GM18502 (cell line): Measurements from ENCODE around the gene P2RY2.

Source experiments
- ATAC-seq: cut with Tn5 transposase; IDR thresholded peaks from one replicate; pipeline ENCODE4 v1.9.1; 2021; ENCODE audit warnings: mild to moderate bottlenecking; ENCODE audit not compliant: unreplicated experiment, poor library complexity

The P2RY2 gene

DNA sequence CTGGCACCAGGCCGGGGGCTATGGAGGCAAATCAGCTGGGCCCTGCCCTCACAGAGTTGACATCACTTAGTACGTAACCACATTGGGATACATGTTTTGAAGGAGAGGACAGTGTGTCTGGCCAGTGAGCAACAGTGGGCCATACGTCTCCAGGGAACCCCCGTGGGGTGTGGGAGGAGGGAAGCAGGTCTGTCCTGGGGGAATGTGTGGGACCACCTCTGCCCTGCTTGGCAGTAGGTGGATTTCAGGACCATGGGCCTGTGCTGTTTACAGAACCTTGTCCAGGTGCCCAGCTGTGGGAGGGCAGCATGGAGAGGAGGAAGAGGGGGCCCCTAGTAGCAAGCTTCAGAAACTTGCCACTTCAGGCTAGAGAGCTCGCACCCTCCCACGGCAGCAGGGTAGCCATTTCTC is 21.0 kb downstream of the P2RY2 start:
- no peak for ATAC-seq

DNA sequence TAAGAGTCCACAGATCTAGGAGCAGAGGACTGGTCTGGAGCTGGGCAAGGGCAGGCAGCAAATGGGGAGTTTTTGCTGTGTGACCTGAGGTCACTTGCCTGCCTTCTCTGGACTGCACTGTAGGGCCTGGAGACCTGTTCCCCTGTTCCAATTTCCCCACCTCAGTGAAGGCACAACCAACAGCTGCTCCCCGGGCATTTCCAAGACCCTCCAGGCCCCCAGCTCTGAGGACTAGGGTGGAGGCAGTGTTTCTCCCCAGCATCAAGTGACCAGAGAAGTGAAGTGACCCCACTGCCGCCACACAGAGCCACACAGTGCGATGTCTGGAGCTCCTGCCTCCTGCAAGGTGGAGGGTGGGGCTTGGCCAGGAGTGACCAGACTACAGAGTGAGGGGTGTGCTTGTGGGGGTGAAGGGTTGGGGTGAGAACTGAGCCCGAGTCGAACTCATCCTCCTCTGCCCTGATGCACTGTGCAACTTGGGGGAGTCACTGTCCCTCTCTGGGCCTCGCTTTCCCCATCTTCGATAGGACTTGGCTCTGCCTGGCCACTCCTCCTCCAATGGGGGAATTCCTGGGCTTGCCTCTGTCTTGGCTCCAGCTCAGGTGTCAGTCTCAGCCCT is 21.6 kb downstream of the P2RY2 start:
- no peak for ATAC-seq

DNA sequence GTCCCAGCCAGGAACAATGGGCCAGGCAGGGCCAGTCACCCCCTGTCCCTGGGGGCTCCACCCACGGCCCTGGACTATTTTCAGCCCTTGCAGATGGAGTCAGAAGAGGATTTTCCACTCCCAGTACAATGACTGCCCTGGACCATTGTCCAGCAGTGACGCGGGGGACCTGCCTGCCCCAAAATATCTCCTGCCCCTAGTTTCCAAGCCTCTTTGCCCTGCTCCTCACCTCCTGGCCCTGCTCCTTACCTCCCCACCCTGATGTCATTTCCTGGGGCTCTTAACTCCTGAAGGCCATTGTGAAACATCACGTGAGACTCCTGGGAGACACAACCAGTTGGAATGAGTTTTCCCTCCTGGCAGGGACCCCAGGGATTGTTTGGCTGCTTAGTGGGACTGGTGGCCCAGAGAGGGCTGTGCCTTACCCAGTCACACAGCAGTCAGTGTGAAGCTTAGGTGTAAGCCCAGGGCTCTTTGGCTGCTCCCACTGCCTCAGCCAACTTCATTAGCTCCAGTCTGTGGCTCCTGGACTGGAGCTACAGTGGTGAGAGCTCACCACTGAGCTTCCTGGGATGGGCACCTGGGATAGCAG is 22.2 kb downstream of the P2RY2 start:
- ATAC-seq, result no peak

DNA sequence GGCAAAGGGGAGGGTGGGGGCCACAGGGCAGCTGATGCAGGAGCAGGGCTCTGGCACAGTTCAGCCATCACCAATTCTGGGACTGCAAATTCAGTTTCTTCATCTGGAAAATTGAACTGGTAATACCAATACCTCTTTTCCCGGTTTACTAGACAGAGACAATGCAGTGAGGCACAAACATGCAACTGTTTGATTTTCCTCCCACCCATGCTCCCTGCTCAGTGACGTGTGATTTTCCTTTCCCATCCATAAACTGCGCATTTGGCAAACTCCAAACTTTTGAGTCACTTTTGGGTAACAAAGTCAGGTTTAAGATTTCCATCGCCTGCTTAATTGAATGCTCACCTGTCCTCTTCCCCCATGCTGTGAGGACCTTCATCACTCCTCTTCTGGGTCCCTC is 23.2 kb downstream of the P2RY2 start:
- ATAC-seq, result no peak

DNA sequence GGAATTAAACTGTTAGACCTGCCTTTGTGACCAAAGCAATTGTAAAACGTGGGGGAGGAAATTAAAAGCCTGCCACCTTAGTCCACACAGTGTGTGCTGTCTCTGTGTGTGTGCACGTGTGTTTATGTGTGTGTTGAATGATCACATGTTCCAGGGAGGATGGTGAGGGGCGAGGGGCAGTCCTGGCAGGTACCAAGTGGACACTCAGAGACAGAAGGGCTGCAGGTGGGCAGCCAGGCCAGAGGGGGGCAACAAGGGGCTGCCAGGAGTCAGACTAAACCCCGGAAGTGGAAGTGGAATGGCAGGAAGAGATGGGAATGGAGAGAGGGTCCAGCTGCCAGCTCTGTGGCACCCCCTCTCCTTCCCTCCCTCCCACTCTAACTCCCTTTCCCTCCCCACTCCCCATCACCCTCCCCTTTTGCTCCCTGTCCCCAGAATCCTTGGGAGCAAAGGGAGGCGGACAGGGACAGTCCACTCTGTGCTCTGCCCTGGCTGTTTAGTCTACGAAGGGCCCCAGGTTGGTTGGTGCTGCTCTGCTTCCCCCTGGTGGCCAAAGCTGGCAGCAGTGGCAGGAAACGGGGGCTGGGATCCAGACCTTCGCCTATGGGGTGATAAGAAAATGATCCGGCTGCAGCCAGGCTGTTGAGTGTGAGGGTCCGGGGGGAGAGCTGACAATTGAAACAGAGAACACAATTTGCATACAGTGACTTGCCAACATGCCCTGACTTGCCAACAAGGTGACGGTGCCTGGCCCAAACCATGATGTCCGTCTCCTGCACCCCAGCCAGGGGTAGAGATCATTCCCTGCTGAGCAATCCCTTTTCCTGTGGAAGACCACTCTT is 24.4 kb downstream of the P2RY2 start:
- ATAC-seq, result no peak

DNA sequence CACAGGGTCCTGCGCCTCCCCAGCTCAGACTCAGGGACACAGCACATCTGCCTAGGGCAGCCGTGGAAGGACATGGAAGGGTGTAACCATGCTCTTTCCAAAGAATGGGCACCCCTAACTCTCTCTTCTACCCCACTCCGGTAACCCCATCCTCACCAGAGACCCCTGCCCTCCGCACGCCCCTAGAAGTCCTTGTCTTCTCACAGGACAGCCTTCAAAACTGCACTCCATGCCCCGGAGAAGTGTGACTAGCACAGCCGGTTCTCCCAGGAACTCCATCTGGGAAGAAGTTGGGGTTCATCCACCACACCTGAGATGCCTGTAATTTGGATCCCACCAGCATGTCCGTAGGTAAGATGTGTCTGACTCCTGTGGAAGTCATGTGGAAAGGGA is 25.0 kb downstream of the P2RY2 start:
- no peak for ATAC-seq

DNA sequence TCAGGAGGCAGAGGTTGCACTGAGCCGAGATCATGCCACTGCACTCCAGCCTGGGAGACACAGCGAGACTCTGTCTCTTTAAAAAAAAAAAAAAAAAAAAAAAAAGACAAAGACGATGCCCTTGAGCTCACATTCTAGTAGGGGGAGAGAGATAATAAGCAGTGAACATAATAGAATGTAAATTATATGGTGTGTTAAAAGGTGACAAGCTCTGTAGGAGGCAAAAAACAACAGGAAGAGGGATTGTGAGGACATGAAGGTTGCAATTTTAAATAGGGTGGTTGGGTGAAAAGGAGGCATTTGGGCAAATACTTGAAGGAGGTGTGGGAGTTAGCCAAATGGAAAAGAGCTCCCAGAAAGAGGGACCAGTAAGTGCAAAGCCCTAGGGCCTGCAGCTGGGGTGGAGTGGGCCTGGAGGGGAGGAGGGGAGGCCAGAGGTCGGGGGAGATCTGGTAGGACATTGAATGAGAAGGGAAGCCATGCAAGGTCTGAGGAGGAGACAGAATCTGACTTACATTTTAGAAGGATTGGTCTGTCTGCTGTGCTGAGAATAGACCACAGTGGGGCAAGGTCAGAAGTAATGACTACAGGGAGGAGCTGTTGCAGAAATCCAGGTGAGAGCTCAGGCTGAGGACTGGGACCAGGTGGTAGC is 26.6 kb downstream of the P2RY2 start:
- no peak for ATAC-seq

DNA sequence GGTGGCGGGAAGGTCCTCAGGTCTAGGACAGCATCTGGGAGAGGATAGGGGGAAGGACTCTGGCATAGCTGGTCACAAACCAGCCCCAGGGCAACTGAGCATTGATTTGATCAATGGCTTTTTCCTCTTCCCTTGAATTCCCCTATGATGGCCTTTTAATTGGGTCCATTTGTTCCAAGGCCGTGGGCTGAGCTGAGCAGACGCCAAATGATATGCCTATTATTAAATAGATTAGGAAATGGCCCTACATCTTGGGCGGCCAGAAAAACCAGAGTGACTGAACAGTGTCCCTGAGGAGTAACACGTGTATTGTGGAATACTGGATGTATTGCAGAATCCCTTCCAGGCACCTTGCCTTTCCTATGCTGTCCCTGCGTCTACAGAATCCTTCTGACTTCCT is 27.4 kb downstream of the P2RY2 start:
- no peak for ATAC-seq

DNA sequence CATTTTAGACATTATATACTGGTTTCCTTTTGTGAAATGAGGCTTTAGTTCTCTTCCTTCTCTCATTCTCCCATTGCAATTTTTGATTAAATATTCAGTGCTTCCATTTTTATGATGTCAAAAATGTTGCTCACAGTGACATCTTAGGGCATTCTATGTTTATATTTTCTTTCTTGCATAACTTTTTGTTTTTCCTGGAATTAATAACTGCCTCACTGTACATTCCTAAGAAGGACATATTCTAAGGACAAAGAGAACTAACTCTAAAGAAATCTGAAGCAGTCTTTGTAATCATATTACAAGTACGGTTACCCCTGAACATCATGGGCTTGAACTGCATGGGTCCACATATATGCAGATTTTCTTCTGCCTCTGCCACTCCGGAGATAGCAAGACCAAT is 28.2 kb downstream of the P2RY2 start:
- no peak for ATAC-seq

DNA sequence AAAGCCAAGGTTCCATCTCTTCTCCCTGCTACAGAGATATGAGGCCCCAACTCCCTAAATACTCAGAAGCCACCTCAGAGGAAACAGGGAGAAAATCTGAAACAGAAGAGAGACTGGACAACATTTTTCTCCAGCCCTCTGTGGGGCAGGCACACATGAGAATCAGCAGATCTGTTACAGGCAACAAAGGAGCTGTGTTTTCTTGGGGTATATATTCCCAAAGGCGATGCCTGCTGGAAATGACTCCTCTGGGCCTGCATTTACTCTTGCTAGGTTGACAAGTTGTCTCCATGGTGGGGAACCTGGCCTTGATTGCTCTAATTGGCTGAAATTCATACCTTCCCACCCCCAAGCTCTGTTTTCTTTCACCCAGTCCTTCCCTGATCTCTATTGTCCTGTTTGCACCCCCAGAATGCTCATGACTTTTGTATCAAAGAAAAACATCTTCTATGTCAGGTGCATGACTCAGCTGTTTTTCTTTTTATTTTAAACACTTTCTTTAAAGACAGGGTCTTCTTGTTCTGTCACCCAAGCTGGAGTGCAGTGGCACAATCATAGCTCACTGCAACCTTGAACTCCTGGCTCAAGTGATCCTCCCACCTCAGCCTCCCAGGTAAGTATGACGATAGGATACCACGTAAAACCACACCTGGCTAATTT is 30.6 kb downstream of the P2RY2 start:
- ATAC-seq, result no peak

DNA sequence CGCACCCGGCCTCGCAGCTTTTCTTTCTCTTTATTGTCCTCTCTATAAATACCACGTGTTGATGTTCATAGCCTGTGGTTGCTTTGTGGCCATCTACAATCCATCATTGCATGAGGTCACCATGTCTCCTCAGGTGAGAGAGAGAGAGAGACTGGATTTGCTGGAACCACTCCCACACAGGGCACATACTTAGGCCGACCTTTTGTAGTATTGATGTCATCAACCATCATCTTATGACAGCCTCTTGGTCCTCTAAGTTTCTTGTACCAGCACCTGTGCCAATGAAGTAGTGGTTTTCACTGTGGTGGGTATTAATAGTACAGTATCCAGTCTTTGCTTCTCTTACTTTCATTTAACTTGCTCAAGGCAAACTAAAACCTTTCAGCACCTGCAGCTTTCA is 31.2 kb downstream of the P2RY2 start:
- ATAC-seq, result no peak

DNA sequence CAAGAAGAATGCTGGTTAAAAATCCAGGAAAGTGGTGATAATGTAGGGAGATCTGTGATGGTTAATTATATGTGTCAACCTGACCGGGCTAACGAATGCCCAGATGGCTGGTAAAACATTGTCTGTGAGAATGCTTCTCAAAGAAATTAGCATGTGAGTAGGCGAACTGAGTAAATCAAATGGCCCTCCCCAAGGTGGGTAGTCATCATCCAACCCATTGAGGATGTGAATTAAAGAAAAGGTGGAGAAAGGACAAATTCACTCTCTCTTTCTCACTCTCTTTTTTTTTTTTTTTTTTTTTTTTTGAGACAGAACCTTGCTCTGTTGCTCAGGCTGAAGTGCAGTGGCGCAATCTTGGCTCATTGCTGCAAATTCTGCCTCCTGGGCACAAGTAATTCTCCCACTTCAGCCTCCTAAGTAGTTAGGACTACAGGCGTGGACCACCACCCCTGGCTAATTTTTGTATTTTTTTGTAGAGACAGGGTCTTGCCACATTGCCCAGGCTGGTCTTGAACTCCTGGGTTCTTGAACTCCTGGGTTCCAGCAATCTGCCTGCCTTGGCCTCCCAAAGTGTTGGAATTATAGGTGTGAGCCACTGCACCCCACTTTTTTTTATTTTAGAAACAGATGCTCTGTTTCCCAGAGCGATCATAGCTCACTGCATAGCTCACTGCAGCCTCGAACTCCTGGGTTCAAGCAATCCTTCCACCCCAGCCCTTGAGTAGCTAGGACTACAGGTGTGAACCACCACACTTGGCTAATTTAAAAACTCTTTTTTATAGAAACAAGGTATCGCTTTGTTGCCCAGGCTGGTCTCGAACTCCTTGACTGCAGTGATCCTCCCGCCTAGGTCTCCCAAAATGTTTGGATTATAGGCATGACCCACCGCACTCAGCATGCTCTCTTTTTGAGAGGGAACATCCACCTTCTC is 32.0 kb downstream of the P2RY2 start:
- no peak for ATAC-seq

DNA sequence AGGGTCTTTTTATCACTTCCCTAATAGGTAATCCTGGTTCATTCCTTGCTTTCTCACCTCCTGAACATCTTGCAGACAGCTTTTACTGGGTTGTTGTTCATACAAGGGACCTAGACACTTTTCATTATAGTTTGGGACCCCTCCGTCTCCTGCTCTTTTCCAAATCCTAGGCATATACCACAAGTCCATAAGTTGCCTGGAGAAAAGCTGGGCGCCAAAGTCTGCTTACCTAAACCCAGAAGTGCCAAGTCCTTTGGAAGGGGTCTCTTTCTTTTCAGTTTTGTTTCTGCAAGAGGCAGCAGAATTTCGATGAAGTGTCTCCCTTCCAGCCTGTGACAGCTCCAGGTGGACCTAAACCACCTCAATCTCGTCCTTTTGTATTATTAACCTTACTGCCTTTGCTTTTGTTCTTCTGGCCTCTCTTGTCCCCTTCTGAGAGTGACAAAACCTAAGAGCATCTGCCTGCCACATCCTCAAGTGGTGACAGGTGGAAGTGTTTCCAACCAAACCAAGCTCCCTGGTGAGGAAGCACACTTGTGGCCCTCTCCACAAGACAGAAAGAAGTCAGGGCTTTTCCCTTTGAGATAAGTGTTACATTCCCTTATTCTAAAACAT is 34.6 kb downstream of the P2RY2 start:
- no peak for ATAC-seq

DNA sequence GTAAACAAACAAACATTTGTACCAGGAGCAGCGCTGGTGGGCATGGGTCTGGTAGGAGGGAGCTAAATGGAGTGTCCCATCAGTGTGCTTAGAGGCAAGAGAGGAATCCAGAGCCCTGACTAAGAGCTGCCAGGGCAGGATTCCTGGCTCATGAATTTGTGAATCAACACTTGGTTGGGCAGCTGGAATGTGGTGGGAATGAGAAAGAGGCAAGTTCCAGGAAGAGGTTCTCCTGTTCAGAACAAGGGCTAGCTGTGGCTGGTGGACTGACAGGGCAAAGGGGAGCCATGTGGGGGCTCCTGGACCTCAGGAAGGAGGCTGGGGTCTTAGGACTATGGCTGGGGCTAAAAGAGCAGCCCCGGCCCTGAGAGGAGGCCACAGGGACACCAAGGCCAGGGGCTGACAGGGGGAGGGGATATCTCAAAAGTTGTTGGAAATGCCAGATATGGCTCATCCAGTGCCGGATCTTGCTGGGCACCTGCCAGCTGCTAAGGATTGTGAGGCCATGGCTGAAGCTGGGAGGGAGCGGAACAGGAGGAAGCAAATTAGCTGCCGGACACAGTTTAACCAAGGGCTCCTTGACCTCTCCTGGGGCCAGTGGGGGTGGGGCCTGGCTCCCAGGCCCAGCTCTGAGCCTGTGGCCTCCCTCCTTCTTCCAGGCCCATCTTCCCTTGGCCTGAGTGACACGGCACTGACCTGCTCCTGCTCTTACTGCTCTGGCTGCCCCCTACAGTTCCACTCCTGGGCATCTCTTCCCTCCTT is 39.4 kb downstream of the P2RY2 start:
- ATAC-seq, result no peak

DNA sequence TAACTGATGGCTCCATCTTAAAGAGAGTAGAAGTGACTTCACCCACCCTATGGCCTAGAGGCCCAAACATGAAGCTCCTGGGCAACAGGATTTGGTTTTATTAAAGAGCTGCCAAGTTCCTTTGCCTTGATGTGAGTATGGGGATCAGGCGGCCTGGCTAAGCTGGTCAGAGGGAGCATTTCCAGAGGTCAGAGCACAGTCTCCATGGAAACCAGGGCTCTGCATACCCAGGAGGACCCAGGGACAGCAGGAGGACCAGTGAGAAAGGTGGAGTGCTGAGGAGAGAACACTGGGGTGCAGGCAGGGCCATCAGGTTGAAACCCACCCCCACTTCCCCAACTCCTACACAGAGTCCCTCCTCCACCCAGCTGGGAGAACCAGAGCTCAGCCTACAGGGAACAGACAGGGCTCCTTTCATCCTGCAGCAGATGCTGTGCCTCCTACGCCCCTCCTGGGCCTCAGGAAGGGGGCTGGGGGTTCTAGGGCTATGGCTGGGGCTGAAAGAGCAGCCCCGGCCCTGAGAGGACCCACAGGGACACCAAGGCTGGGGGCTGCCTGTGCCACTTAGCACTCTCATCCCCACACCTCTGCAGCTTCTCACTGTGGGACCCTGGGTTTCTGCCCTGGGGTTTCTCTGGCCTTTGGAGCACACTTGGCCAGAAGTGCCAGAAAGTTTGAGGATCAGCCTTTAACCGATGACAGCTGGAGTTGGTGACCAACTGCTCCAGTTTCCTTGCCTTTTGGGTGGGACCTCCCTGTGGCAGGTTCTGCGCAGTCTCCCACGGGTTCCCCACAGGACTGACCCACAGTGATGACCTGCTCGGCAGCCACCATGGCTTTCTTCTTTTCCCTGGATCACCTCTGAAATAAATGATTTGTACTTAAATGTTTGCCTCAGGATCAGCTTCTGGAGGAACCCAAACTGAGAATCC is 40.3 kb downstream of the P2RY2 start:
- ATAC-seq, result no peak

DNA sequence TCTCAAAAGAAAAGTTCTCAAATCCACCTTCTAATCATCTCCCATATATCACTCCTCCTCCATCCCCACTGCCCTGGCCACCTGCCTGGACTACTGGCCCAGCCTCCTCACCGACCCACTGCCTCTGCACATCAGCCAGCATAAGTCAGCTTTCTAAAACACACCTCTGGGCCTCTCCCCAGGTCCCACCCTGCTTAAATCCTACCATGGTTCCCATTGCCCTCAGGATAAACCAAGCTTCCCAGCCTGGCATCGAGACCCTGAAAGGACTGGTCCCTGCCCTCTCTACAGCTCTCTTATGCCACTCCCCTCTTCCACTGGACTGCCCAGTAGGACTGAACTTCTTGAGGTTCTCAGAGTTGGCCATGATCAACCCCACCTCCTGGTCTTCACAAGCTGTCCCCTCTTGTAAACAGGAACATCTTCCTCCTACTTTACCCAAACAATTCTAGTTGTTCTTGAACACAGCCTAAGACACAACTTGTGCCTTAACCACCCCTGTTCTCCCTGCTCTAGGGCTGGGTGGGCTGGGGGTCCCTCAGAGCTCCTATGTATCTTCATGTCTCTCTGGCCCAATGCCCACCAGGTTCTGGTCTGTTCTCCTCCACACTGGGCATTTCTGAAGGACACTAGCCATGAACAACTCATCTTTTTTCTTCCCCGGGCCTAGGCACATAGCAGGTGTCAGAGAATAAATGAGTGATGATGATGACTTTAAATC is 41.5 kb downstream of the P2RY2 start:
- no peak for ATAC-seq

DNA sequence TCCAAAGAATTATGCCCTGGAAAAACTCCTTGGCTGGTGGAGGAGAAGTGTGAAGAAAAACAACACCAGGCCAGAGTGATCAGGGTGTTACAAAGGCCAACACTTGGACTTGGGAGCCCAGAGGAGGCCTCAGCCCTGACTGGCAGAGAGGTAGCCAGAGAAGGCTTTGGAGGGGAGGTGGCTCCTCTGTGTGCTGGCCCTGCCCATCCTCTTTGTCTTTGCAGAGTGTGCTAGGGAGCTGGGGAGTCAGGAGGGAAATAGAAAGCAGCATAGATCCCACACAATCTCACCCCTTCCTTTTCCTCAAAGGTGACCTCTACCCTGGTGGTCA is 42.0 kb downstream of the P2RY2 start:
- no peak for ATAC-seq
